Stimulated activated naive CD8-positive, alpha-beta T cell treated with anti-CD3 and anti-CD28 coated beads, Interleukin-15, amount 100 ng/mL, for 72 hours (primary cell): ENCODE measurements around the gene MAG.
A peak's percentile ranks its signal among the peaks of the same experiment; 100 is the strongest.

Experiments
- ATAC-seq: fragments of 150-1000 bp; cut with Tn5 transposase; 2 replicates; pipeline ENCODE4 v1.10.0; 2021; ENCODE audit warnings: mild to moderate bottlenecking, moderate library complexity
- DNase-seq, 2 donors: peaks; one replicate each; pipeline ENCODE4 v3.0.0; 2021 to 2022
- H3K27ac Mint-ChIP-seq, 2 donors: one replicate each; pipeline ENCODE4 v1.8.0; 2022; ENCODE audit warnings: mild to moderate bottlenecking in 2 of 2, mixed read lengths in 2 of 2, moderate library complexity in 2 of 2
- H3K27me3 Mint-ChIP-seq: one replicate; pipeline ENCODE4 v1.8.0; 2022; ENCODE audit warnings: mixed read lengths
- H3K4me1 Mint-ChIP-seq: one replicate; pipeline ENCODE4 v1.8.0; 2022; ENCODE audit warnings: mild to moderate bottlenecking, mixed read lengths
- H3K4me3 Mint-ChIP-seq, 2 donors: one replicate each; pipeline ENCODE4 v1.8.0; 2022; ENCODE audit warnings: mild to moderate bottlenecking in 2 of 2, mixed read lengths in 2 of 2, moderate library complexity in 1 of 2
- H3K9me3 Mint-ChIP-seq, 2 donors: one replicate each; pipeline ENCODE4 v1.8.0; 2022; ENCODE audit warnings: mixed read lengths in 2 of 2

The MAG gene

GRCh38 chr19:35291916-35292315, at the start of gene MAG:
Gene MAG, plus strand, starts transcription at chr19:35292161. Its CDS starts 3,248 bp downstream, at chr19:35295409.
- Mint-ChIP-seq H3K4me3 (no peak within 1 kb of the TSS), H3K4me1 (no peaks in the 10 kb centered on the region), H3K27me3 (no peaks in the 10 kb centered on the region), H3K27ac (no peak within 1 kb of the TSS), H3K9me3 (no peaks in the 10 kb centered on the region)
- DNase-seq (no peak), ATAC-seq (no peak)

GRCh38 chr19:35246466-35247092, 45.4 kb upstream of the MAG start:
- peaks cover 43% of the 10 kb centered on the region for H3K4me1 Mint-ChIP-seq
- H3K4me3 Mint-ChIP-seq, result peak overlapping the region in 1 of 2 donors; percentile 87
- ATAC-seq, result no peak
- H3K9me3 Mint-ChIP-seq, result peaks cover 18 to 24% of the 10 kb centered on the region in 2 donors
- H3K27me3 Mint-ChIP-seq, result no peaks in the 10 kb centered on the region
- DNase-seq, result no peak
- no peak overlapping the region for H3K27ac Mint-ChIP-seq

GRCh38 chr19:35247526-35248309, 44.2 kb upstream of the MAG start:
- ATAC-seq (peak; percentile 56), DNase-seq (peak; percentile 56 to 73)
- Mint-ChIP-seq H3K4me1 (peaks cover 51% of the 10 kb centered on the region), H3K27ac (peak overlapping the region; percentile 98 to 100), H3K4me3 (peak overlapping the region; percentile 87 to 100), H3K9me3 (peaks cover 13 to 19% of the 10 kb centered on the region in 2 donors), H3K27me3 (no peaks in the 10 kb centered on the region)

- ATAC-seq (peak; percentile 96), DNase-seq (peak; percentile 92)
- Mint-ChIP-seq H3K27me3 (no peaks in the 10 kb centered on the region), H3K4me3 (peak within 1 kb of the TSS; percentile 87 to 100), H3K4me1 (peaks cover 57% of the 10 kb centered on the region), H3K9me3 (peaks cover 11 to 16% of the 10 kb centered on the region in 2 donors), H3K27ac (peak within 1 kb of the TSS; percentile 98 to 100)
Observed at GRCh38 chr19:35248310-35249145, 43.4 kb upstream of the MAG start, which contains the start of gene LSR. Gene LSR, plus strand, starts transcription at chr19:35249002. Its CDS starts 21 bp downstream, at chr19:35249023.

GRCh38 chr19:35249146-35249847, 42.7 kb upstream of the MAG start:
- Mint-ChIP-seq H3K27me3 (no peaks in the 10 kb centered on the region), H3K4me1 (peaks cover 60% of the 10 kb centered on the region), H3K27ac (peak overlapping the region; percentile 98 to 100), H3K4me3 (peak overlapping the region; percentile 87 to 100), H3K9me3 (peaks cover 6 to 9% of the 10 kb centered on the region in 2 donors)
- ATAC-seq (no peak), DNase-seq (peak in 1 of 2 donors; percentile 11)

- DNase-seq (peak in 1 of 2 donors; percentile 8), ATAC-seq (no peak)
- Mint-ChIP-seq H3K9me3 (peaks cover 0 to 1% of the 10 kb centered on the region in 2 donors), H3K4me1 (peaks cover 68% of the 10 kb centered on the region), H3K27ac (peak overlapping the region in 1 of 2 donors; percentile 100), H3K27me3 (no peaks in the 10 kb centered on the region), H3K4me3 (peak overlapping the region; percentile 87 to 100)
Observed at GRCh38 chr19:35249848-35250711, 41.9 kb upstream of the MAG start.

GRCh38 chr19:35251456-35251855, 40.5 kb upstream of the MAG start:
- no peak overlapping the region for H3K4me3 Mint-ChIP-seq
- no peak for ATAC-seq
- H3K27me3 Mint-ChIP-seq, result no peaks in the 10 kb centered on the region
- H3K9me3 Mint-ChIP-seq, result no peaks in the 10 kb centered on the region
- DNase-seq, result peak in 1 of 2 donors; percentile 3
- peak overlapping the region in 1 of 2 donors; percentile 34 for H3K27ac Mint-ChIP-seq
- peaks cover 78% of the 10 kb centered on the region for H3K4me1 Mint-ChIP-seq

GRCh38 chr19:35253316-35254286, 38.4 kb upstream of the MAG start:
- peaks cover 80% of the 10 kb centered on the region for H3K4me1 Mint-ChIP-seq
- ATAC-seq (no peak), DNase-seq (peak in 1 of 2 donors; percentile 4)
- peak overlapping the region in 1 of 2 donors; percentile 63 for H3K27ac Mint-ChIP-seq
- no peaks in the 10 kb centered on the region for H3K9me3 Mint-ChIP-seq
- H3K4me3 Mint-ChIP-seq, result no peak overlapping the region
- H3K27me3 Mint-ChIP-seq, result no peaks in the 10 kb centered on the region

- Mint-ChIP-seq H3K4me3 (no peak overlapping the region), H3K27me3 (no peaks in the 10 kb centered on the region), H3K27ac (no peak overlapping the region), H3K9me3 (no peaks in the 10 kb centered on the region), H3K4me1 (peaks cover 76% of the 10 kb centered on the region)
- ATAC-seq (no peak), DNase-seq (peak in 1 of 2 donors; percentile 7)
Observed at GRCh38 chr19:35254341-35255297, 37.3 kb upstream of the MAG start.

- no peak for DNase-seq
- Mint-ChIP-seq H3K27me3 (no peaks in the 10 kb centered on the region), H3K4me3 (no peak overlapping the region), H3K4me1 (peaks cover 65% of the 10 kb centered on the region), H3K27ac (no peak overlapping the region), H3K9me3 (no peaks in the 10 kb centered on the region)
- no peak for ATAC-seq
Observed at GRCh38 chr19:35256566-35256965, 35.4 kb upstream of the MAG start.

GRCh38 chr19:35257113-35257461, 34.9 kb upstream of the MAG start:
- no peak overlapping the region for H3K4me3 Mint-ChIP-seq
- ATAC-seq (no peak), DNase-seq (peak in 1 of 2 donors; percentile 5)
- H3K27ac Mint-ChIP-seq, result peak overlapping the region in 1 of 2 donors; percentile 88
- H3K9me3 Mint-ChIP-seq, result no peaks in the 10 kb centered on the region
- no peaks in the 10 kb centered on the region for H3K27me3 Mint-ChIP-seq
- peaks cover 64% of the 10 kb centered on the region for H3K4me1 Mint-ChIP-seq

GRCh38 chr19:35260694-35261304, 31.2 kb upstream of the MAG start:
- no peaks in the 10 kb centered on the region for H3K27me3 Mint-ChIP-seq
- DNase-seq (peak in 1 of 2 donors; percentile 5), ATAC-seq (no peak)
- peaks cover 51% of the 10 kb centered on the region for H3K4me1 Mint-ChIP-seq
- no peak overlapping the region for H3K4me3 Mint-ChIP-seq
- H3K9me3 Mint-ChIP-seq, result no peaks in the 10 kb centered on the region
- H3K27ac Mint-ChIP-seq, result peak overlapping the region in 1 of 2 donors; percentile 50
